Measurements from ENCODE around the gene DGKD.

DNA sequence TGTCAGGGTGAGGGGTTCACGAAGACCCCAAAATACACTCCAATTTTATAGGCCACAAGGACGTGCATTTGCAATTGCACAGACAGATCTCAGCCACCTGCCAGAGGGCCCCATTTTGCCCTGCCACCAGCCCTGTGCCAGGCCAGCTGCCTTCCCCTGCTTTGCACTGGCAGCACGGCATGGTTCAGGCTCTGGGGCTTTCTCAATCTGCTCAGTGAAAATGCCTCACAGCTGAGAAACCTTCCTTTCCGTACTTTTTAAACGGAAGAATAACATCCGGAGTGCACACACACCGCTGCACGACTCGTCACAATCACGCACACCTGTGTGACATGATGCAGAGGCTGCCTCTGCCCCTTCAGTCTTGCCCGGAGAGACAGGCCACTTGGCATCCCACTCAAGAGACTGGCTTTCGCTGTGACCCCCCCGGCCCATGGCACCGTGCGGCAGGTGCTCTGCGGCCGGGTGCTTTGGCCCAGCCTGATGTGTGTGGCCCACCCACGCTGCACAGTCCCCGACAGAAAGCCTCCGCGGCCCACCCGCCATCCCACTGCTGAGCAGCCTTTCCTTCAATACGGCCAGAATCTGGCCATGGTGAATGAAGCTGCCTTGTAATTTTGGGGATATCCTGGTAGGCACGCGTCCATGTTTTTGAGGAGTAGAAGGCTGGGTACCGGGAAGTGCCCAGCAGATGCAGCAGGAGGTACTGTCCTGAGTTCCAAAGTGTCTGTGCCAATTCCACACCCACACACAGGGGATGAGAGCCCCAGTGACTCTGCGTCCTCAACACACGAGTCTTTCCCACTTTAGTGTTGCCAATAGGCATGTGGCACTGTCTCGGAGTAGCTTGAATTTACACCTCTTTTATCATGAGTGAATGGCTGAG, 123.5 kb downstream of the DGKD start:
- TF ChIP-seq, protein P1, sequence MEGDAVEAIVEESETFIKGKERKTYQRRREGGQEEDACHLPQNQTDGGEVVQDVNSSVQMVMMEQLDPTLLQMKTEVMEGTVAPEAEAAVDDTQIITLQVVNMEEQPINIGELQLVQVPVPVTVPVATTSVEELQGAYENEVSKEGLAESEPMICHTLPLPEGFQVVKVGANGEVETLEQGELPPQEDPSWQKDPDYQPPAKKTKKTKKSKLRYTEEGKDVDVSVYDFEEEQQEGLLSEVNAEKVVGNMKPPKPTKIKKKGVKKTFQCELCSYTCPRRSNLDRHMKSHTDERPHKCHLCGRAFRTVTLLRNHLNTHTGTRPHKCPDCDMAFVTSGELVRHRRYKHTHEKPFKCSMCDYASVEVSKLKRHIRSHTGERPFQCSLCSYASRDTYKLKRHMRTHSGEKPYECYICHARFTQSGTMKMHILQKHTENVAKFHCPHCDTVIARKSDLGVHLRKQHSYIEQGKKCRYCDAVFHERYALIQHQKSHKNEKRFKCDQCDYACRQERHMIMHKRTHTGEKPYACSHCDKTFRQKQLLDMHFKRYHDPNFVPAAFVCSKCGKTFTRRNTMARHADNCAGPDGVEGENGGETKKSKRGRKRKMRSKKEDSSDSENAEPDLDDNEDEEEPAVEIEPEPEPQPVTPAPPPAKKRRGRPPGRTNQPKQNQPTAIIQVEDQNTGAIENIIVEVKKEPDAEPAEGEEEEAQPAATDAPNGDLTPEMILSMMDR (IDR thresholded peaks at IDR 0.05), result no peak
- no peak for TF ChIP-seq POLR2A (IDR thresholded peaks at IDR 0.05)
